Activated T-cell treated with anti-CD3 and anti-CD28 coated beads, Interleukin-2, amount 50 U/mL, for 72 hours (primary cell): Measurements from ENCODE around the gene RPTOR. TPM values are rescaled to one million over a fixed set of nuclear protein-coding genes. Genes with fewer than 3 reads are reported as not detected.
A peak's percentile ranks its signal among the peaks of the same experiment; 100 is the strongest.
"Not testable (repeated sequence)": the region's sequence is repeated elsewhere in the genome, so short reads cannot be mapped to it uniquely, and the experiment has no call there.

Experiments used
- ATAC-seq, 2 donors: fragments of 150-1000 bp; cut with Tn5 transposase; replicated peaks in 1 of 2; 2 replicates each; pipeline ENCODE4 v1.10.0; 2021; ENCODE audit warnings: moderate library complexity in 2 of 2, mild to moderate bottlenecking in 1 of 2
- DNase-seq, 2 donors: peaks; one replicate each; pipeline ENCODE4 v3.0.0; 2021 to 2022; ENCODE audit warnings: mixed read lengths in 1 of 2
- H3K27ac Mint-ChIP-seq: one replicate; pipeline ENCODE4 v1.8.0; 2022; ENCODE audit warnings: mild to moderate bottlenecking, moderate library complexity, mixed read lengths
- H3K27me3 Mint-ChIP-seq: one replicate; pipeline ENCODE4 v1.8.0; 2022; ENCODE audit warnings: low read depth, mixed read lengths
- H3K36me3 Mint-ChIP-seq, 2 donors: one replicate each; pipeline ENCODE4 v1.8.0; 2022; ENCODE audit warnings: mixed read lengths in 2 of 2, mild to moderate bottlenecking in 1 of 2; ENCODE audit not compliant: insufficient read depth in 2 of 2
- H3K4me1 Mint-ChIP-seq: one replicate; pipeline ENCODE4 v1.8.0; 2022; ENCODE audit warnings: low read depth, mixed read lengths
- H3K4me3 Mint-ChIP-seq, 2 donors: one replicate each; pipeline ENCODE4 v1.8.0; 2022; ENCODE audit warnings: mild to moderate bottlenecking in 2 of 2, mixed read lengths in 2 of 2, moderate library complexity in 2 of 2
- H3K9me3 Mint-ChIP-seq, 2 donors: one replicate each; pipeline ENCODE4 v1.8.0; 2022; ENCODE audit warnings: mixed read lengths in 2 of 2
- total RNA-seq, 2 donors: library from RNA; stranded (reverse); gene quantifications; one replicate each; pipeline ENCODE4 v1.2.3, GENCODE V29; 2022

The RPTOR gene
- total RNA-seq, 2 donors from 2014 or later, result 50.8 to 62.0 TPM

DNA sequence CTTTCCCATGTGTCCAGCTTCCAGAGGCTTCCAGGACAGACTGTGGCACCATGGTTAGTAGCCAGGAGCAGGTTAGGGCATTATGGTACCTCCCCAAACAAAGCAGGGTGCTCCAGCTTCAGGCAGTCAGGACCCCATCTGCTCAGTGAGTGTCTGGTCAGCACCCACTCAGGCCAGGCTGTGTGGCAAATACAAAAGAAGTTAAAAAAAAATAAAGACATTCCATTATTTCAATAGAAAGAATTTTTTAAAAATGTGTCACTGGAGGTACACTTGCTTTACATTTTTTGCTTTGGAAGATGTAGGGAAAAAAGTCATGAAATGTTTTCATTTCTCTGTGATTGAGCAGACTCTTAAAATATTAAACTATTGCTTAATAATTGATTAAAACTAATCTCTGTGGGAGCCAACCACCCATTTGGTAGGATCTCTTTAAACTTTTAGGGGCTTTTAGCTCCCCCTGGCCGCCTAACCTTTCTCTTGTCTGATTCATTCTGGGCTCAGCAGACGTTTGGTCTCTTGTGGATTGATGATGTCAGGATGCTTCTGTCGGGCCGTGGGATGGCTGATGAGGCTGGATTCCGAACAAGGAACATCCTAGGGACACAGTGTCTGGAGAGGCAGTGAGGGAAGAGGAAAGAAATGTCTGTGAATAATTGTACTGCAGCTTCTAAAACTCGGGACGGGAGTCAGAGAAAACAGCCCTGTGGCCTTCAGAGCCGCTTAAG, 39.8 kb upstream of the RPTOR start:
- Mint-ChIP-seq H3K36me3 (no peaks in the 10 kb centered on the region), H3K27me3 (peaks cover 13% of the 10 kb centered on the region), H3K4me1 (no peaks in the 10 kb centered on the region), H3K27ac (no peak overlapping the region), H3K4me3 (no peak overlapping the region), H3K9me3 (no peaks in the 10 kb centered on the region)
- DNase-seq, result no peak
- no peak for ATAC-seq

DNA sequence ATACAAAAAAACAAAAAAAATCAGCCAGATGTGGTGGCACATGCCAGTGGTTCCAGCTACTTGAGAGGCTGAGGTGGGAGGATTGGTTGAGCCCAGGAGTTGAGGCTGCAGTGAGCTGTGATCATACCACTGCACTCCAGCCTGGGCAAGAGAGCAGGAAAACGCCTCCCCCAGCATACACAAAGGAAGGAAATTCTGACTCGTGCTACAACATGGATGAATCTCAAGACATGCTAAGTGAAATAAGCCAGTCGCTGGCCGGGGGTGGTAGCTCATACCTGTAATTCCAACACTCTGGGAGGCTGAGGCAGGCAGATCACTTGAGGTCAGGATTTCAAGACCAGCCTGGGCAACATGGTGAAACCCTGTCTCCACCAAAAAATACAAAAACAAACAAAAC, 37.5 kb upstream of the RPTOR start:
- not testable (repeated sequence) for H3K4me3 Mint-ChIP-seq, H3K4me1 Mint-ChIP-seq, H3K36me3 Mint-ChIP-seq, H3K9me3 Mint-ChIP-seq, ATAC-seq, DNase-seq, H3K27ac Mint-ChIP-seq
- H3K27me3 Mint-ChIP-seq, result peaks cover 13% of the 10 kb centered on the region

GRCh38 chr17:80507965-80508364, 36.7 kb upstream of the RPTOR start:
- H3K27me3 Mint-ChIP-seq, result peaks cover 9% of the 10 kb centered on the region
- DNase-seq, result no peak
- ATAC-seq, result no peak
- no peak overlapping the region for H3K4me3 Mint-ChIP-seq
- no peaks in the 10 kb centered on the region for H3K36me3 Mint-ChIP-seq
- no peaks in the 10 kb centered on the region for H3K9me3 Mint-ChIP-seq
- H3K4me1 Mint-ChIP-seq, result no peaks in the 10 kb centered on the region
- H3K27ac Mint-ChIP-seq, result no peak overlapping the region

GRCh38 chr17:80509311-80509710, 35.3 kb upstream of the RPTOR start:
- DNase-seq (no peak), ATAC-seq (no peak)
- Mint-ChIP-seq H3K4me1 (no peaks in the 10 kb centered on the region), H3K4me3 (no peak overlapping the region), H3K27me3 (peaks cover 2% of the 10 kb centered on the region), H3K36me3 (no peaks in the 10 kb centered on the region), H3K27ac (no peak overlapping the region), H3K9me3 (no peaks in the 10 kb centered on the region)

GRCh38 chr17:80510132-80510531, 34.5 kb upstream of the RPTOR start:
- Mint-ChIP-seq H3K9me3 (no peaks in the 10 kb centered on the region), H3K27ac (no peak overlapping the region), H3K36me3 (no peaks in the 10 kb centered on the region), H3K4me1 (no peaks in the 10 kb centered on the region), H3K4me3 (no peak overlapping the region), H3K27me3 (no peaks in the 10 kb centered on the region)
- ATAC-seq (no peak), DNase-seq (no peak)

DNA sequence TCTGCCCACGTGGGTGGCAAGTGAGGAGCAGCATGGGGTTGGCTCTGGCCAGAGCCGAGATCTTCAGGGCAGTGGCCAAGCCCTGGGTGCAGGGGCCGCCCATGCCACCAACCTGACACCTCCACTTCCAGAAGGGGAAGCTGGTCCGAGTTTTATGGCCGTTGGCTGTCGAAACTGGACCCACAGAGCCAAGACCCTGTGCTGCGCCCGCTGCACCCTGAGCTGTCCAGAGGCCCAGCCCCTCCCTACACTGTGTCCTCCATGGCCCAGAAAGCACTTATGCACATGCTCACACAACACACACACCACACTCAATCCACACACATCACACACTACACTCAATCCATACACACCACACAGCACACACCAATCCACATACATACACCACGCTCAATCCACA, 33.9 kb upstream of the RPTOR start:
- DNase-seq, result no peak
- Mint-ChIP-seq H3K4me1 (no peaks in the 10 kb centered on the region), H3K36me3 (no peaks in the 10 kb centered on the region), H3K4me3 (no peak overlapping the region), H3K27me3 (no peaks in the 10 kb centered on the region), H3K27ac (no peak overlapping the region), H3K9me3 (no peaks in the 10 kb centered on the region)
- ATAC-seq, result no peak

- H3K27ac Mint-ChIP-seq, result no peak overlapping the region
- H3K27me3 Mint-ChIP-seq, result no peaks in the 10 kb centered on the region
- no peaks in the 10 kb centered on the region for H3K9me3 Mint-ChIP-seq
- H3K4me3 Mint-ChIP-seq, result no peak overlapping the region
- no peaks in the 10 kb centered on the region for H3K4me1 Mint-ChIP-seq
- ATAC-seq (peak in 1 of 2 donors; percentile 15), DNase-seq (no peak)
- no peaks in the 10 kb centered on the region for H3K36me3 Mint-ChIP-seq
Measured at GRCh38 chr17:80511222-80512180, 33.1 kb upstream of the RPTOR start.

GRCh38 chr17:80512233-80512632, 32.4 kb upstream of the RPTOR start:
- H3K9me3 Mint-ChIP-seq, result no peaks in the 10 kb centered on the region
- H3K4me1 Mint-ChIP-seq, result no peaks in the 10 kb centered on the region
- H3K36me3 Mint-ChIP-seq, result no peaks in the 10 kb centered on the region
- ATAC-seq (no peak), DNase-seq (no peak)
- H3K27me3 Mint-ChIP-seq, result no peaks in the 10 kb centered on the region
- no peak overlapping the region for H3K4me3 Mint-ChIP-seq
- H3K27ac Mint-ChIP-seq, result no peak overlapping the region

- H3K36me3 Mint-ChIP-seq, result no peaks in the 10 kb centered on the region
- no peak overlapping the region for H3K4me3 Mint-ChIP-seq
- no peaks in the 10 kb centered on the region for H3K27me3 Mint-ChIP-seq
- H3K4me1 Mint-ChIP-seq, result no peaks in the 10 kb centered on the region
- ATAC-seq (no peak), DNase-seq (no peak)
- no peaks in the 10 kb centered on the region for H3K9me3 Mint-ChIP-seq
- H3K27ac Mint-ChIP-seq, result no peak overlapping the region
Measured at GRCh38 chr17:80513201-80513600, 31.4 kb upstream of the RPTOR start.

DNA sequence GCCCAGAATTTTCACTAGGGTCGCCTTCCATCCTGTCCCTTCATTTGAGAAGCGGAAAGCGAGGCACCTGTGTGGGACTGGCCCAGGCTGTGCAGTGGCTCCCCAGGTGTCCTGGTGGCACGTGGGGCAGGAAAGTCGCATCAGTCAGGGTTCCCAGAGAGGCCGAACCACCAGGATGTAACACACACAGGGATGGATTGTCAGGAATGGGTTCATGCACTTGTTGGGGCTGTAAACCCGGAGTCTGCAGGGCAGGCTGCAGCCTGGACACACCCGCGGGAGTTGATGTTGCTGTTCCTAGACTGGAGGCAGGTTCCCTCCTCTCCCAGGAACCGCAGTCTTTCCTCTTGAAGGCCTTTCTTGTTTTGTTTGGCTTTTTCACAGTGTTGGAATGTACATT, 30.7 kb upstream of the RPTOR start:
- no peaks in the 10 kb centered on the region for H3K9me3 Mint-ChIP-seq
- no peak overlapping the region for H3K27ac Mint-ChIP-seq
- H3K4me3 Mint-ChIP-seq, result no peak overlapping the region
- H3K36me3 Mint-ChIP-seq, result no peaks in the 10 kb centered on the region
- ATAC-seq (no peak), DNase-seq (no peak)
- H3K4me1 Mint-ChIP-seq, result no peaks in the 10 kb centered on the region
- H3K27me3 Mint-ChIP-seq, result peaks cover 6% of the 10 kb centered on the region

- no peaks in the 10 kb centered on the region for H3K9me3 Mint-ChIP-seq
- no peaks in the 10 kb centered on the region for H3K4me1 Mint-ChIP-seq
- no peak for ATAC-seq
- no peaks in the 10 kb centered on the region for H3K36me3 Mint-ChIP-seq
- no peak overlapping the region for H3K4me3 Mint-ChIP-seq
- no peak for DNase-seq
- H3K27ac Mint-ChIP-seq, result no peak overlapping the region
- peaks cover 17% of the 10 kb centered on the region for H3K27me3 Mint-ChIP-seq
Measured at GRCh38 chr17:80516171-80516932, 28.3 kb upstream of the RPTOR start.

DNA sequence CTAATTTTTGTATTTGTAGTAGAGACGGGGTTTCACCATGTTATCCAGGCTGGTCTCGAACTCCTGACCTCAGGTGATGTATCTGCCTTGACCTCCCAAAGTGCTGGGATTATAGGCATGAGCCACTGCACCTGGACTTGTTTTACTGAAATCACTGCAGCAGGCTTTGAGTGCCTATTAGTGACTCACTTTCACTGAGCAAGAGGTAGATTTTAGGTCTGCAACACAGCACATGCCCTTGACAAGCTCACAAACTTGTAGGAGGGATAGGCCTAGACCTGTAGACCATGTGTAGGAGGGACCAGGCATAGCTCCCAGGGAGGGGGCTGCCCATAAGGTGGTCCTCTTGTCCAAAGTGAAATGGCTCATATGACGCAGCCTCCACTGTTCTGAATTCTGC, 27.0 kb upstream of the RPTOR start:
- H3K4me3 Mint-ChIP-seq, result no peak overlapping the region
- H3K9me3 Mint-ChIP-seq, result no peaks in the 10 kb centered on the region
- no peaks in the 10 kb centered on the region for H3K36me3 Mint-ChIP-seq
- peaks cover 17% of the 10 kb centered on the region for H3K27me3 Mint-ChIP-seq
- H3K27ac Mint-ChIP-seq, result no peak overlapping the region
- no peaks in the 10 kb centered on the region for H3K4me1 Mint-ChIP-seq
- no peak for ATAC-seq
- DNase-seq, result no peak

DNA sequence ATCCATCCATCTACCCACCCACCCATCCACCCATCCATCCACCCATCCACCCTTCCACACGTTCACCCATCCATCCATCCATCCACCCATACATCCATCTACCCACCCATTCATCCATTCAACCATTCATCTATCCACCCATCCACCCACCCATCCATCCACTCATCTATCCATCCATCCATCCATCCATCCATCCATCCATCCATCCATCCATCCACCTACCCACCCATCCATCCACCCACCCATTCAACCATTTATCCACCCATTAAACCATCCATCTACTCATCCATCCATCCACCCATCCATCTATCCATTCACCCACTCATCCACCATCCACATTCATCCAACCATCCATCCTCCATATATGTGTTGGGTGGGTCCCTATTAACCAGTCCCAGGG, 26.2 kb upstream of the RPTOR start:
- Mint-ChIP-seq H3K27ac (no peak overlapping the region), H3K4me1 (no peaks in the 10 kb centered on the region), H3K36me3 (no peaks in the 10 kb centered on the region), H3K4me3 (no peak overlapping the region), H3K27me3 (peaks cover 17% of the 10 kb centered on the region), H3K9me3 (no peaks in the 10 kb centered on the region)
- DNase-seq (no peak), ATAC-seq (no peak)
